GM10266 (cell line): ENCODE data around the gene ERG28.
"Not testable (repeated sequence)": the region's sequence is repeated elsewhere in the genome, so short reads cannot be mapped to it uniquely, and the experiment has no call there.

Source experiments
- DNase-seq: peaks from one replicate; pipeline ENCODE4 v3.0.0; 2012; ENCODE audit errors: extremely low spot score
- TF ChIP-seq, protein P1 (sequence below): IDR thresholded peaks from 2 replicates; pipeline ENCODE4 v1.5.1; 2012; ENCODE audit warnings: mild to moderate bottlenecking, low read depth; ENCODE audit not compliant: control insufficient read depth, insufficient read depth; ENCODE audit errors: missing control alignments

ERG28 gene

DNA sequence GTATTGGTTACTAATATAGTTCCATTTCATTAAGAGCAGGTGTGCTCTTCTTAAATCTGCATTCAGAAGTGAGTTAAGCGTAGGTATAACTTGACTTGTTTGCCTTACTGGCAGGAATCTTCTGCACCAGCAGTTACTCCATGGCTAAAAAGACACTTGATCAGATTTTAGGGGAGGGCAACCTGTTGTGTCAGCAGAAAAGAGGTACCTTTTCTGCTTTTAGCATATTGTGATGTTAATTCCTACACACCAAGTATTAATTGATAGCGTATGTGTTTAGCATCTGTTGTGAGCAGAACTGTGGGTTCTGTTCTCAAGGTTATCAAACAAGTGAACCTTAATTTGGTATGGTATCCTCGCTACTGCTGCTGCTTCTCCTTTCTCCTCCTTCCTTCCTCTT is 38.7 kb upstream of the ERG28 start:
- DNase-seq = no peak
- TF ChIP-seq, protein P1, sequence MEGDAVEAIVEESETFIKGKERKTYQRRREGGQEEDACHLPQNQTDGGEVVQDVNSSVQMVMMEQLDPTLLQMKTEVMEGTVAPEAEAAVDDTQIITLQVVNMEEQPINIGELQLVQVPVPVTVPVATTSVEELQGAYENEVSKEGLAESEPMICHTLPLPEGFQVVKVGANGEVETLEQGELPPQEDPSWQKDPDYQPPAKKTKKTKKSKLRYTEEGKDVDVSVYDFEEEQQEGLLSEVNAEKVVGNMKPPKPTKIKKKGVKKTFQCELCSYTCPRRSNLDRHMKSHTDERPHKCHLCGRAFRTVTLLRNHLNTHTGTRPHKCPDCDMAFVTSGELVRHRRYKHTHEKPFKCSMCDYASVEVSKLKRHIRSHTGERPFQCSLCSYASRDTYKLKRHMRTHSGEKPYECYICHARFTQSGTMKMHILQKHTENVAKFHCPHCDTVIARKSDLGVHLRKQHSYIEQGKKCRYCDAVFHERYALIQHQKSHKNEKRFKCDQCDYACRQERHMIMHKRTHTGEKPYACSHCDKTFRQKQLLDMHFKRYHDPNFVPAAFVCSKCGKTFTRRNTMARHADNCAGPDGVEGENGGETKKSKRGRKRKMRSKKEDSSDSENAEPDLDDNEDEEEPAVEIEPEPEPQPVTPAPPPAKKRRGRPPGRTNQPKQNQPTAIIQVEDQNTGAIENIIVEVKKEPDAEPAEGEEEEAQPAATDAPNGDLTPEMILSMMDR = no peak

- no peak for DNase-seq
- TF ChIP-seq, protein P1 = no peak
These were observed 37.2 kb upstream of the ERG28 start for GRCh38 chr14:75697918-75698317.

DNA sequence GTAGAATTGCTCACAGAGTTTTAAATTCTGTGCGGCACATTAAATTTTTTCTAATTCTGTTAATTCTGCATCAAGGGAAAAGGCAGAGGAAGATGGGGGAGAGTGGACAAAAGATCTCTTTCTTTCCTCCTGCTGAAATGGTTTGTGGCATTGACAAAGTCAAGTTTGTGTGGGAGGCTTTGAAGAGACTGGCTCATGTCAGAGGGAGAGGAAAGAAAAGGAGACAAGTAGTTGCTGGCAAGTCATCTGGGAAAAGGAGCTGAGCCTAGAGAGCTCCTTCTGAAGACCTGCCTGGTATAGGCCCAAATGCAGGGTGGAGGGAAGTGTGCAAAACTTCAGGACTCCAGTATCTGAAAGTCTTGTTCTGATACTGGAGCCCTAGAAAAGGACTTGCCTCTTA is 36.7 kb upstream of the ERG28 start:
- TF ChIP-seq, protein P1 = no peak
- no peak for DNase-seq

DNA sequence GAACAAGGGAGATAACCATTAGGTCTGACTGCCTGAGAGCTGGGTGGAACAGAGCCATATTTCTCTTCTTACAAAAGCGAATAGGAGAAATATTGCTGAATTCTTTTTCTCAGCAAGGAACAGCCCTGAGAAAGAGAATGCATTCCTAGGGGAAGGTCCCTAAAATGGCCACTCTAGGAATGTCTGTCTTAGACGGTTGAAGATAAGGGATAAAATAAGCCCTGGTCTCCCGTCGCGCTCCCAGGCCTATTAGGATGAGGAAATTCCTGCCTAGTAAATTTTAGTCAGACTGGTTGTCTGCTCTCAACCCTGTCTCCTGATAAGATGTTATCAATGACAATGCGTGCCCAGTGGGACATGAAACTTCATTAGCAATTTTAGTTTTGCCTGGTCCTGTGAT is 34.3 kb upstream of the ERG28 start:
- DNase-seq = not testable (repeated sequence)

- TF ChIP-seq, protein P1 = no peak
- DNase-seq = no peak
These were observed 29.3 kb upstream of the ERG28 start for GRCh38 chr14:75690010-75690409.

DNA sequence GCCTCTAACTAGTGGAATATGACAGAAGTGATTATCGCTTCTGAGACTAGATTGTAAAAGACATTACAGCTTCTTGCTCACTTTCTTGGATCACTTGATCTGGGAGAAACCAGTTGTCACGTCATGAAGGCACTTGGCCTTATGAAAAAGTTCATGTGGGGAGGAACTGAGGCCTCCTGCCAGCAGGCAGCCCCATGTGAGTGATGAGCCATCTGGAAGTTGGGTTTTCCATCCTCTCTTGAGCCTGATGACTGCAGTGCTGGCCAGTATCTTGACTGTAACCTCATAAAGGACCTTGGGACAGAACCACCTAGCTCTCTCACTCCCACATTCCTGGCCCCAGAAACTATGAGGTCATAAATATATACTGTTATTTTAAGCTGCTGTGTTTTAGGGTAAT is 28.3 kb upstream of the ERG28 start:
- DNase-seq = no peak
- TF ChIP-seq, protein P1 = no peak

DNA sequence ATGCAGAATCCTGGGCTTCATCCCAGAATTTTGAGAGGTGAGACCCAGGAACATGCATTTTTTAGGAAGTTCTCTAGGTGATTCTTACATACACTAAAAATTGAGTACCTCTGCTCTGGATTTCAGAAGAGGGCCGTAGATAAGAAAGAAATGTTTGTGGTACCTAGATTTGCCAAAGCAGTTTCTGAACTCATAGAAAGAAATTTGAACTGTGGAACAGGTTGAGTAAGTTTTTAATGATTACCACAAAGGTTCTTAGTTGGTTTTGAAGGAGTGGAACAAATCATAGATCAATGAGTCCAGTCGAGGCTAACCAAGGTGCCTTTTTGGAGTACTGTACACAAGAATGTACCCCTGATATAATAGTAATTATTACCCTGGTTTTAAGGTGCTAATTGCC is 25.2 kb upstream of the ERG28 start:
- TF ChIP-seq, protein P1 = no peak
- no peak for DNase-seq

- TF ChIP-seq, protein P1 = no peak
- no peak for DNase-seq
These were observed 14.7 kb upstream of the ERG28 start for GRCh38 chr14:75675265-75675960.
